ENCODE data around the gene SRSF12.

The SRSF12 gene

DNA sequence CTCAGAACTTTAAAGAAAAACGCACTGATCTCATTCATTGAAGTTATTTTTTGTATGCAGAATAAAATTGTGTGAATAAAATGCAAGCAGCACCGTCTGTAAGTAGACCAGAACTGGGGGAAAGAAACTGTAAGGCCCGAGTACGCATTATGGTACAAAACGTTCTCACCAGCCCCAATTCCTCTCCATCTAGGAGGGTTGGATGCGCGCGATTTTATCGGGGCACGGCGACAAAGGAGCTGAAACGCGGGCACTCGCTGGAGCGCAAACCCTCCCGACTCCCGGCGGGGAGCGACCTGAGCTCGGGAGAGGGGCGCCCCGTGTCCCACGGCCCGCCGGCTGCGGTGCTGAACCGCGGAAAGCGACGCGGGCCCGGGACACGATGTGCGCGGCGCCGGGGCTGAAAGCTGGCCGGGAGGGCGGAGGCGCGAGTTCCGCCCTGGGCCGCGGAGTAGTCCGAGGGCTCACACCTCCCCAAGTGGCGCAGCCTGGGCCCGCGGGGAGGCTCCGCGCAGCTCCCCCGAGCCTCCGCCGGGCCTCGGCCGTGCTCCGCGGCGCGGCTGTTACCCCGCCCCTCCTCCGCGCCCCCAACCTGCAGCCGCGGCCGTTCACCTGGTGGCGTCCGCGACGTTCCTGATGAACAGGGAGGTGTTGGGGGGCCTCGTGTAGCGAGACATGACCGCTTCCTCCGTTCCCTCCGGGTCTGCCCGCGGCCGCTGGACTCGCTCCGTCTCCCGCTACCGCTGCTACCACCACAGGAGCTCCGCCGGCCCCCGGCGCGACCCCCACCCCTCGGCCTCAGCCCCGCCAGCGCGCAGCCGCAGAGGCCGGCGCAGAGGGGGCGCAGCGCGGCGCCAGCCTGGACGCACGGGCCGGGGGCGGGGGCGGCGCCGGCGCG lies at the start of gene SRSF12:
Gene SRSF12, minus strand, starts transcription at position 861 of the 898 bp plus-strand sequence. Its CDS starts 184 bp downstream, at position 677.
- peak; percentile 27 for DNase-seq (ENCODE audit: low spot score)

DNA sequence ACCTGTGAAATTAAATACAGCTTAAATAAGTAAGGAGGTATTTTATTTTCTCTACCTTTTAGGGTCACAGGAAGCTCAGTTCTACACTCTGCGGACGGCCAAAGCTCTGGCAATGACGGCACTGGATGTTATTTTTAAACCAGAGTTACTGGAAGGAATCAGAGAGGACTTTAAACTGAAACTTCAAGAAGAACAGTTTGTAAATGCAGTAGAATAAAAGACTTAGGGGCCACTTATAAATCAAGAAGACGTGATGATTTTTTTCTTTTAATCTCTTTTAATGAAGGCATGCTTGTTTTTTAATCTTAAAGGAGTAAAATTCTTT lies 44.1 kb upstream of the SRSF12 start:
- DNase-seq (ENCODE audit: low spot score): no peak

DNA sequence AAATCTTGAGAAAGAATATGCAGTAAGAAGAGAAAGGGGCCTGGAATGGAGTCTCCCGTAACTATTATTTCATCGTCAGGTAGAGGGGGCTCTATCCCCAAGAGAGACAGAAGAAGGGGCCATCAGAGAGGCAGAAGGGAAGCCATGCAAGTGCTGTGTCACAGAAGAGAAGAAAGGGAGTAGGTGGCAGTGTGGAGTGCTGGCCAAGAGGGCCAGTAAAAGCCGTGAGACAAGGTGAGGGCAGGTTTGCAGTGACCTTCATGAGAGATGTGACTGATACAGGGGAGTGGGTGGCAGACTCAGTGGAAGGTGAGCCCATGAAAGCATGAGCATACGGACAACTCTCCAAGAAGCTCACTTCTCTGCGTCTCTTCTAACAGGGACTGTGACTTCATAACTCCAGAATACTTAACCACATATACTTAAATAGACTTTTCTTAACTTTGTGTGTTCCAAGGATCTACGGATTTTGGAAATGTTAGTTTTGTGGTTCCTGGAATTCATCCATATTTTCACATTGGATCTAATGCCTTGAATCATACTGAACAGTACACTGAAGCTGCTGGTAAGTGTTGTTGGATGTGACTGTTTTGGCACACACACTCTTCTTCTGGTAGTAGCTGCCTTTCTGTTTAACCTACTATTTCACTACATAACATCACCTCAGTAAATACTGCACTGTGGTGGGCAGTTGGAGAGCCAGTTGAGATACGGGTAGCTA lies 43.6 kb upstream of the SRSF12 start:
- no peak for DNase-seq (ENCODE audit: low spot score)

- DNase-seq (ENCODE audit: low spot score): no peak
These were observed 42.6 kb upstream of the SRSF12 start for GRCh38 chr6:89160331-89161092.

- DNase-seq (ENCODE audit: low spot score): no peak
These were observed 36.3 kb upstream of the SRSF12 start for GRCh38 chr6:89154131-89154530.

DNA sequence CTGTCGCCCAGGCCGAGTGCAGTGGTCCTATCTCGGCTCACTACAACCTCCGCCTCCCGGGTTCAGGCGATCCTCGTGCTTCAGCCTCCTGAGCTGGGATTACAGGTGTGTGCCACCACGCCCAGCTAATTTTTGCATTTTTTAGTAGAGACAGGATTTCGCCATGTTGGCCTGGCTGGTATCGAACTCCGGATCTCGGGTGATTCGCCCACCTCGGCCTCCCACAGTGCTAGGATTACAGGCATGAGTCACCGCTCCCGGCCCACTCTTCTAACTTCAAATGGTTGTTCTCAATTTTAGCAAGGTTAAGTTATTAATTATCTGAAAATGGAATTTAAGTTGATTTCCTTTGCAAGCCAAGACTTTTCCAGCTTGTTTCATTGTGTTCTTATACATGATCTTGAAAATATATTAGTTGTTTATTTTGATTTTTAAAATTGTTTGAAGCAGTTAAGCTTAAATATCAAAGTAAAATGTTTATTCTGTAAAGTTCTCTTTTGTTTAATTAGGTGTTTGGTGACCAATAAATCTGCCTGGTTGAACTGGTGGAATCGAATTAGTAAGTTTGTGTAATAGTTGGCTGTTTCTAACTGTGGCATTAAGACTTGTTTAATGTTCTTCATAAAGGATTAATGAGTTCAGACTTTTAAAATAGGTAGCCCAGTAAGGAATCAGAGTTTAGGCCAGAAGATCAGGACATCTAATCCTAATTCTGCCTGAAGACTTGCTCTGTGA lies 30.3 kb upstream of the SRSF12 start:
- DNase-seq (ENCODE audit: low spot score): no peak

DNA sequence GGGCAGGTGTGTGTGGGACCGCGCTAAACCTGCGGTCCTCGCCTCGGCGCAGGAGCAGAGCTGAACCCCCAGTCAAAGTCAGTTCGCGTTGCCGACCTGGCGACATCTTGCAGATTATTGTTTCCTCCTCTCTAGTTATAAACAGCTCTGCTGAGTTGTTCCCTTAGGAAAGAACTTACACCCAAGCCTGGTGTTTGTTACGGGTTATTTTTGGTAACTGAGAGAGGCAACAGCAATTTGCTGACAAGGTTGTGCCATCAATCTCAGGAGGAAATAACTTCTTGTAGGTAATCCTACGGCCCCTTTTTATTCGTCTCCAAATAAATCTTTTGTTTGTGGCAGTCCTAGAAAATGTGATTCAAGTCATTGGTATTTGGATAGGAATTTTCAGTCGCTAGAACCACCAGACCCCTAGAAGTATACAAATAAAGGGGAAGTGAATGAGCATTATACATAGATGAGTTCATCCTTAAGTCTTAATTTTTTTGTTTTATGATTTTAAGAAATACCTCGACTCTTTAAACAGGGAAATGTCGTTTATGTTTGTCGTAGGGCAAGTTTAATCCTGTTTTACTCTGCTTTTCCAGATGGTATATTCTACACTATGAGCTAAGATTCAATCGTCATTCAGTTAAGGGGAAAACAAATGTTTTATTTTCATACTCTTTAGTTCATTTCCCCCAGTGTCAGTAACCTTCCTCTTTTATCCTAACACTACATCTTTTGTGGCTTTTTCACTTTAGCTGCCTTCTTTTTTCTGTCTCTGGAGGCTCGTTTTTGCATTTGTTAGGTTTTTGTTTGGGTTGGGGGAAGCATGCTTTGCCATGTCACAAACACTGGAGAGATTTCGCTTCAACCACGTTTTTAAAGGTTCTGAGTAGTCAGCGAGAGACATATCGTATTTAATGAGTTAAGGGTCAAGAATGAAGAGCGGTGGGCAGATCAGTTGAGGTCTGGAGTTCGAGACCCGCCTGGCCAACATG lies 29.1 kb upstream of the SRSF12 start:
- DNase-seq (ENCODE audit: low spot score): peak; percentile 24

GRCh38 chr6:89145956-89146717 lies 28.3 kb upstream of the SRSF12 start, which contains the start of gene PM20D2:
Gene PM20D2 (plus strand): TSS chr6:89146055. CDS start chr6:89146145, 90 bp downstream.
- peak; percentile 68 for DNase-seq (ENCODE audit: low spot score)

DNA sequence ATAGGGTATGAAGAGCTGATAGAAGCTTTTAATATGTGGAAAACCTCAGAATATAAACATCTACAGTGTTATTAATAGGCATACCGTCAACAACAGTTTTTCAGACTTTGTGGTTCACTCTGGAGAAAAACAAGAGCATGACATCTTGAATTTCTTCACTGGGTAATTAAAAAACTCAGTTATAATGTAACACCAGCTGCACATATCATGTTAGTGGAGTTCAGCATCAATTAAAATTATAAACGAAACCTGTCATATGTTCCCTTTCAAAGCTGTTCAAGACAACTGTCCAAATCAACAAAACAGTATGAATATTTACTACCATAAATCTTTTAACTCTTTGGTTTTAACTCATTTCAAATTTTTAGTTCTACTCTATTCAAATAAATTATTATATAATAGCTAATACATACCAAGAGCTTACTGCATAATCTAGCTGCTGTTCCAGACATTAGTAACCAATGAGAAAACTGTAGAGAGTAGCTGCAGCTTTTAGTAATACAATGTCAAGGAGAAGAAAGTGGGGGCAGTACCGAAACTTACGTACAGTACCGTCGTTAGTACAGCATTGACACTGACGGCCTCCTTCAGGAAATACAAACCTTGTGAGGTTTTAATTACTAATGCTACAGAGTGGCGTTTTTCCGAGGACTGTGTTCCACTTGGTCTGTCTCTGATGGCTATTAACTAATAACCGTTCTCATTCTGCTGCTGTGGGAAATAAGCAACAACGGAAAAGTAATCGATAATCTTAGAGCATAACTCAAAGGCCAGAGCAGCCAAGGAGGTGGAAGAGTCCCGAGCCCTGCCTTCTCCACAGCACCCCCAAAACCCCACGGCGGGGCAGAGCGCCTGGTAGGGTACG lies 27.5 kb upstream of the SRSF12 start:
- peak; percentile 71 for DNase-seq (ENCODE audit: low spot score)

DNA sequence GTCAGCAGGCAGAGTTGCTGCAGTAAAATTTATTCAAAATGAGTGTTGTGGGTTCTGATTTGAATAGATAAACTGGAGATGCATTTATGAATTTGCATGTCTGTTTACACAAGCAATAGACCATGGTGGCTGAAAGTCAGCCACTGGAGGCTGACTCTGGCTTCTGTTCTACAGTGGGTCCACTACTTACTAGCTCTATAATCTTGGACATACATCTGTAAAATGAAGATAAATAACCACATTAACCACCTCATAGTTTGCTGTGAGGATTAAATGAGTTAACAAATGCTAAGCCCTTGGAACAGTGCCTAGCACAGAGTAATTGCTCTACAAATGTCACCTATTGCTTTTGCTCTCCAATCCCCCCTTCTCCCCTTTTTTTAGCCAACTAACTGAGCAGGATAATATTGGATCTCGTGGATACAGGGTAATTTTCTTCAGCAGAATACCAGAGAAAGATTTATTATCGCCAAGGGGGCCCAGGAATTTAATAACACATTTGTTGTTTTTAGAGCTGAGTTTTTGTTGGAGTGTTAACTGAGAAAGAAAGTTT lies 26.6 kb upstream of the SRSF12 start:
- peak; percentile 69 for DNase-seq (ENCODE audit: low spot score)

GRCh38 chr6:89140347-89141156 lies 22.7 kb upstream of the SRSF12 start:
- no peak for DNase-seq (ENCODE audit: low spot score)

DNA sequence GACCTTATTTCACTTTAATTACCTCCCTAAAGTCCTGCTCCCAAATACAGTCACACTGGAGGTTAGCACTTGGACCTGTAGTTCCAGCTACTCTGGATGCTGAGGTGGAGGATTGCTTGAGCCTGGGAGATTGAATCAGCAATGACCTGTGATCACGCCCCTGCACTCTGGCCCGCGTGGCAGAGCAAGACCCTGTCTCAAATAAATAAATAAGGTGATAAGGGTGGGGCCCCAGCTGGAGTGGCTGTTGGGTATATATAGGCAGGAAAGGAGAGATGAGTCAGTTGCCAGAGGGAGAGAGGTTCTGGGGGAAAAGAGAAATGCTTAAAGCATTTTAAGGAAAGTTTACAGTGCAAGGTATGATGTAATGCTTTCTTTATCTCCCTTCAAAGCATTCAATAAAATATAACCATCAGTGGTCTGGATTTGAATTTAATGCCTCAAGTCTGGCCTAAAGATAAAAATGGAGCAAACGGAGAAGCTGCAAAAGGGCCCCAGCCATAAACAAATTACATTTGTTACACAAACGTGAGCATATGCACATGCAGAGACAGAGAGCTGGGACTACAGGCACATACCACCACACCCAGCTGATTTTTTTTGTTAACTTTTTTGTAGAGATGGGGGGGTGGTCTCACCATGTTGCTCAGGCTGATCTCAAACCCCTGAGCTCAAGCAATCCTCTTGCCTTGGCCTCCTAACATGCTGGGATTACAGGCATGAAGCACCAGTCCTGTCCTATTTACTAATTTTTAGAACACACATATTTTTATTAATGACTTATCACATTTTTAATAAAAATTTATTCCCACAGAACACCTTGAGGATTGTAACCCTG lies 21.9 kb upstream of the SRSF12 start:
- DNase-seq (ENCODE audit: low spot score): no peak

DNA sequence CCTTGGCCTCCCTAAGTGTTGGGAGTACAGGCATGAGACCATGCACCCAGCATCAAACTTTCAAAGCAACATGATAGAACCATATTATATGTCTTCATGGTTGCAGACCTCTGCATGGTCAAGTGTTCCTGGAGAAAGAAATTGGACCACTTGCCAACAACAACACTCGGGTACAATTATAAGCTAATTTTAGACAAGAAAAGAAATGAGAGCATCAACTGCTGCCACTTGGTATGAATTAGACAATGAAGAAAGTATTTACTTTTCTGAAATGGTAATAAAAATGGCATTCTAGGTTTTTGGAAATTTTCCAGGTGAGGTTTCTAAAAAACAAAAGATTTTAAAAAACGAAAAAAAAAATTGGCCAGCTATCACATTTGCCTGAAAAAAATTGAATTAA lies 20.3 kb upstream of the SRSF12 start:
- no peak for DNase-seq (ENCODE audit: low spot score)

GRCh38 chr6:89134723-89135122 lies 16.9 kb upstream of the SRSF12 start:
- no peak for DNase-seq (ENCODE audit: low spot score)

DNA sequence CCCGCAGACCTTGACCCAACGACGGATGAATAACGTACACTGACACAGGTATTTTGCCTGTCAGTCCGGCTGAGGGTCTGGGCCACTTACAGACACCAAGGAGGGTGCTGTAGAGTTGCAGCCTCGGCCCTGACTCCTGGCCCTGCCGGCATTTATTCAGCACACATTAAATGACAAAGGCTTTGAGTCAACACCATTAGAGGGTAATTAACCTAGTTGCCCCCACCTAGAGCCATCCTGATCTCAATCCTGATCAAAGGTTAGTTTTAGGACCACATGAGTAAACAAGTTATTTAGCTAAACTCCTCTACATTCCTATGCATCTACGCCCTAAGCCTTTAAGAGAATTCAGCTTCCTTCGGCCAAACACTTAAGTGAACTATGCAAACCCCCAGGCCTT lies 16.1 kb upstream of the SRSF12 start:
- no peak for DNase-seq (ENCODE audit: low spot score)

GRCh38 chr6:89132057-89132456 lies 14.2 kb upstream of the SRSF12 start:
- DNase-seq (ENCODE audit: low spot score): no peak

GRCh38 chr6:89131599-89131998 lies 13.7 kb upstream of the SRSF12 start:
- DNase-seq (ENCODE audit: low spot score): no peak
